Activated CD4-positive, alpha-beta T cell treated with anti-CD3 and anti-CD28 coated beads for 48 hours (primary cell): ENCODE measurements around the gene PYHIN1.

ENCODE experiments used
- DNase-seq: peaks from one replicate; pipeline ENCODE4 v3.0.0-alpha.2; 2020

Gene PYHIN1

GRCh38 chr1:159015440-159015909 lies 84.1 kb downstream of the PYHIN1 start:
- peak; percentile 79 for DNase-seq

- DNase-seq: no peak
These were observed 92.4 kb downstream of the PYHIN1 start for GRCh38 chr1:159023723-159024122.

GRCh38 chr1:159025043-159025442 lies 93.7 kb downstream of the PYHIN1 start:
- DNase-seq: no peak
